Kidney capillary endothelial cell (primary cell): ENCODE data around the gene PRICKLE3.
A peak's percentile ranks its signal among the peaks of the same experiment; 100 is the strongest.
"Not testable (repeated sequence)": the region's sequence is repeated elsewhere in the genome, so short reads cannot be mapped to it uniquely, and the experiment has no call there.

Experiments used
- DNase-seq: peaks from one replicate; pipeline ENCODE4 v3.0.0-alpha.2; 2018; ENCODE audit warnings: low spot score

PRICKLE3 gene

DNA sequence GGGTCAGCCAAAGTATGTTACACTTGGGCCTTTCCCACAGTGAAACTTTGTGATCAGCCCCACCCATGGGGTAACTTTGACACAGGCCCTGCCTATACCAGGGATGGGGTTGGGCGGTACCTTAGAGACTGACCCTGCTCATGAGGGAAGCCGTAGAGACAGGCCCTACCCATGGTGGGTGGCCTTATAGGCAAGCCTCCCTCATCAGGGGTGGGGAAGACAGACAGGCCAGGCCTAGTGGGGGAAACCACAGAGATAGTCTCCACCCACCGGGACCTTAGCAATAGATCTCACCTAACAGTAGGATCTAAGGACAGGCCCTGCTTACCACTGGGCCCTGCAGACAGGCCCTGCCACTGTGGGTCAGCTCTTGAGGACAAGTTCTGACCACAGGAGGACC is 7.6 kb downstream of the PRICKLE3 start:
- no peak for DNase-seq

DNA sequence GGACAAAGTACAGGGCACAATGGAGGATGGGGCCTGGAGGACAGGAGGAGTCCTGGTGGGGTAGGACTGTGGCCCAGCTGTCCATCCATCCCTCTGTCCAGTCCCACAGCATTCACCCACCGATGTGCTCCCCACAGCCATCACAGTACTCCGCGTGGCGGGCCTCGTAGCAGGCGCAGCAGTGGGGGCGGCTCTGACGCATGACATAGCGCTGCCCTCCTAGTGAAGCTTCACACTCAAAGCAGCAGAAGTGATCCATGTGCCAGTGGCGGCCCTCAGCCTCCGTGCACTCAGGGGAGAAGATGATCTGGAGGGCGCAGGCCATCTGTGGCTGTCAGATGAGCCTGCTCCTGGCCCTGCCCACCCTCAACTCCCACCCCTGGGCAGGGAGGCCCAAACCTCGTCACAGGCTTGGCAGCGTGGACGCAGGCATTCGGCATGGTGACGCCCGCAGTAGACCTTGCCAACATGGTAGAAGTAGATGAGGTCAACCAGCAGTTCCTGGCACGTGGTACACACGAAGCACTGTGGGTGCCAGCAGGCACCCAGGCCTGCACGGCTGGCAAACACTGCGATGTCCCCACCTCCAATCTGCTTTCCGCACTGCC is 8.2 kb downstream of the PRICKLE3 start:
- no peak for DNase-seq

DNA sequence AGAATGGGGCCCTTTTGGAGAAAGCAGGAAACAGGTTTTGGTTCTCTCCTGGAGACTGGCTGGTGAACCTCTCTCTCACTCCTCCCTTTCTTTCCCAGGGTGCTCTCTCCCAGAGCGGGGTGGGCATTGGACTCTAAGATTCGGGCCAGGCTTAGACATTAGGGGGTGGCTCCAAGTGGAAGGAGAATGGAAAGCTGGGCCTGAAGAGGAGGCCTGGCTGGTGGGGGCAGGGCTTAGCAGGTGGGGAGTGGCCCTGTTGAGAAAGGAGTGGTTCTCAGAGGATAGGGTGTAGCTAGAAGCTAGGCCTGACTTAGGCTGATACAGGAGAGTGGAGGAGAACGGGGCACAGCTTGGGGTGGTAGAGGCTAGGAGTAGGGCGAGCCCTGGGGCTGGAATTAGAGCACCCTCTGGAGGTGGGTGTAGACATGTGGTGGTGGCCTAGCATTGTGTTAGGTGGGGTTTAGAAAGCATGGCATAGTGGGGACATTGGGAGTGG is 8.8 kb downstream of the PRICKLE3 start:
- no peak for DNase-seq

DNA sequence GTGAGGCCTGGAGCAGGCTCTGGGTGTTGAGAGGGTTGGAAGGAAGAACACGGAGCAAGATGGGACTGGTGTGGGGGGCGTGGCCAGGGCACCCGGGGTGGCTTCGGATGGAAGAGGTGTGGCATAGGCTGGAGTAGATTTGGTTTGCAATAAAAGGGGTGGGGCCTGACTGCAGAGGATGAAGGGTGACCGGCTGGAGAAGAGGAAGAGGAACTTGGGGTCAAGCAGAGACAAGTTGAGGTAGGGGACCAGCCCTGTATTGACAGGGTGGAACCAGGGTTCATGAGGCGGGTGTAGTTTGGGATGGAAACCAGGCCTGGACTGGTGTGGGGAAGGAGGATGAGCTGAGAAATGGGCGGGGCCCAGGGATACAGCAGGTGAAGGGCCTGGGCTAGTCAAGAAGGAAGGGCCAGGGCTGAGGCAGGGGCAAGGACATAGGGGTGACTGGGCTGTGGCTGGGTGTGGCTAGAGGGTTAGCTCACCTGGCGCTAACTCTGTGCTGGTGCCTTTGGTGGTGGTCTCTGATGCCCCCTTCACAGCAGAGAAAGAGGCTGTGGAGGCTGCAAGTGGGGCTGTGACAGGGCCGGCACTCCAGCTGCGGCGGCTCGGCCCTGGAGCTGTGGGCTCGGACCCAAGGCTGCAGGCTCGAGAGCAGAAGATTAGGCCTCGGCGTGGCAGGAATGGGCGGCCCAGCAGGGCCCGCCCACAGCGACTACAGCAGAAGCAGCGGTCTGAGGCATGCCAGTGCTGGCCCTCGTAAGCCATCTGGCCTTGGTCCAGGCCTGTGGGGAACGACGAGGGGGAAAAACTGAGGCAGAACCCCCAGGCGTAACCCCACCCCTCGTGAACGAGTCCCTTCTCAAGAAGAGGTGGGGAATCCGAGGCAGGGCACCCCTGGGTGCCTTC is 9.5 kb downstream of the PRICKLE3 start:
- no peak for DNase-seq

DNA sequence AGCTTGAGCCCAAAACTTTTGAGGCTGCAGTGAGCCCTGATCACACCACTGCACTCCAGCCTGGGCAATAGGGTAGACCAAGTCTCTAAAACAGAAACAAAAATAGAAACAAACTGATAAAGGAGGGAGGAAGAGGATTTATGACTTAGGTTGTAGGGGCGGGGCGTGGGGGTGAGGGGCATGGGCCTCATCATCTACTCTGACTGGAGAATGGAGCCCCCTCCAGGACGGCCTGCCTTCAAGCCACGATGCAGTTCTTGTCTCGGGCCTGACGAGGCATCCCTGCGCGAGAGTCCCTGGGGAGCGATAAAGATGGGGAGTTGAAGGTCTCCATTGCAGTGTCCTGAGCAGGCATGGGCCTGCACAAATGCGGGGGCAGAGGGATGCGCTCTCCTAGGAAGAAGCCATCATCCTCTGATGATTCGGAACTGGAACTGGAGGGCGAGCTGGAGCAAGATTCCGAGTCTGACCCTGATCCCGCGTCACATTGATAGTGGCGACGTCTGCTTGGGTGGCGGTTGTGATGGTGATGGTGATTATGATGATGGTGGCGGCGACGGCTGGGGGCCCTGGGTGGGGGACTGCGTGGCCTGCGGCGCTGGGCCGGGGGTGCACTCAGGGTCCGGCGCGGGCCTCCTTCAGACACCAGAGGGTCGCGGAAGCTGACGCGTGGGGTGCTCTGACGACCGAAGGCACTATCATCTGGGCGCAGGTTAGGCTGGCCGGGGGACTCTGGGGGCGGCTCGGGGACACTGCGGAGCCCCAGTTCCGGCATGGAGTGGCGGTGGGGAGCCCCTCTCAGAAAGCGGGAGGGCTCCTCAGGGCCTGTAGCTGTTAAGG is 10.5 kb downstream of the PRICKLE3 start:
- no peak for DNase-seq

DNA sequence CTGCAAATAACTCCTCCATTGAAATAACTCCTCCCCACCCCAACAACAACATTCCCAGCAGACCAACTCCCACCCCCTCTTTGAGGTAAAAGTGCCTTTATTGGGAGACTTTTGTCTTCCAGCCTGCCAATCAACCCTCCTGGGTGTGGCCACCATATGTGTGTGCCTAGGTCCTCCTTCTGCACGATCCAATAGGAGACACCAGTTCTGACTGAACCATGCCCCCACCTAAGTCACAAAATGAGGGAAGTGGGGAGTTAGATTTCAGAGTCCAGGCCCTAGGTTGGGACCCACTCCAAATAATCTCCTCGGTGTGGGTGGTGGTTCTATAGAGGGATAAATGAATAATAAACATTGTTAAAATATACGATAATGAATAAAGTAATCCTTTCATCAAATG is 11.4 kb downstream of the PRICKLE3 start:
- DNase-seq, result no peak

DNA sequence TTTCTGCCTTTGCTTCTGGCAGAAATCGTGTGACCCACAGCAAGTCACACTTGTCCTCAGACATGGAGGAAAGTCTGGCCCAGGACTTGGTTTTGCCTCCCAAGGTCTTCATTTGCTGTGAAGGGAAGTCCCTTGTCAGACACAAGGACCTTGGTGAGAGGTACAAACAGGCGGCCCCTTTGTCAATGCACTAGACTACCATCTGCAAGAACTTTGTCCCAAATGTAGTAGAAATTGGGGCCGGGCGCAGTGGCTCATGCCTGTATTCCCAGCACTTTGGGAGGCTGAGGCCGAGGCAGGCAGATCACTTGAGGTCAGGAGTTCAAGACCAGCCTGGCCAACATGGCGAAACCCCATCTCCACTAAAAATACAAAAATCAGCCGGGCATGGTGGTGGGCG is 12.6 kb downstream of the PRICKLE3 start:
- not testable (repeated sequence) for DNase-seq

DNA sequence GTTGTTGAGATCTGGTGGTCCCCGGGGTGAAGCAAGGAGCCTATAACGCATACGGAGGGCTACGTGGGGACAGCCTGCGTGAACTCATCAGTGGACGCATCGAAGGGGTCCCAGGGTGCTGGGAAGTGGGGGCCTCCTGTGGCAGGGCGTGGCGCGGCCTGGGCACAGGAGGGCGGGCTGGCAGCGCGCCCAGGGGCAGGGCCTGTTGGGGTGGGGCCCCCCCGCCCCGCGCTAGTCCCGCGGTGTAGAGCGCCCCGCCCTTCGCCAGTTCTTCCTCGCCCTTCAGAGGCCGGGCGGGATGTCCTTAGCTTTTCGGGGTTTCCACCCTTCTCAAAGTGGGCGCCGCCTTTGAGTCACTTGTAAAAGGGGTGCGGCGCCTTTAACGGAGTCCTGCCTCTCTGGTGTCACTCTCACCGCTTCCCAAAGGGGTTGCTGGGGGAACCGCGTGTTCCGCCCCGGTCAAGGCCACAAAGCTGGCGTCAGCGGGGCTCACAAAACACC is 13.8 kb downstream of the PRICKLE3 start:
- DNase-seq, result no peak

DNA sequence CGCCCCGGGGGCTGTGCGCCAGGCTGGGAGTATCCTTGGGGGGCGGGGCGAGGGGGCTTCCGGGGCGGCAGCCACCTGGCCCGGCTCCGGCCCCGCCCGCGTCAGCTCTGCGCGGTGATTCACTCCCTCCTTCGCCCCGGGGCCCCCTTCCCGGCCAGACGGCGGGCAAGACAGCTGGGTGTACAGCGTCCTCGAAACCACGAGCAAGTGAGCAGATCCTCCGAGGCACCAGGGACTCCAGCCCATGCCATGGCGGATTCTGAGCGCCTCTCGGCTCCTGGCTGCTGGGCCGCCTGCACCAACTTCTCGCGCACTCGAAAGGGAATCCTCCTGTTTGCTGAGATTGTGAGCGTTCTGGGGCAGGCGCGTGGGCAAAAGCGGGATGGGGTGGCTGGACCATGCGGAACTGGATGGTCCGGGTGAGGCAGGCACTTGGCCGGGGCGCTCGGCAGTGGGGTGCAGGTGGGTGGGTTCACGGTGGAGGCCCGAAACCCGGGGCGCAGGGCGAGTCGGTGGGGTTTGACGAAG is 14.4 kb downstream of the PRICKLE3 start, which contains the start of gene PLP2:
Gene PLP2 (plus strand): TSS at position 147 of the 528 bp plus-strand sequence. CDS start 103 bp downstream, at position 250.
- no peak for DNase-seq

DNA sequence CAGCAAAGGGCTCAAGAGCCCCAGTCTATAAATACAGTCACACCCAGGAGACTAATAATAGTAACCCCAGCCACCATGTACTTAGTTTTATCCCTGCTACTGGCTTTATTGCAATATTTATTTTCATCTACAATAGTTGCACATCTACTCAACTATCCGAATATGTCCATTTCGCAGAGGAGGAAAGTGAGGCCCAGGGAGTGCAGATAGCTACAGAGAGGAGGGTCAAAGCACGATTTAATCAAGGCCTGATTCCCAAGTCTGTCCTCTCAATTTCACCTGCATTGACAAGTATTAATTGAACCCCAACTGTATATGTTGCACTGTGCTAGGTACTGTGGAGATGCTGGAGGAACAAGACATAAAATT is 18.4 kb downstream of the PRICKLE3 start:
- no peak for DNase-seq

DNA sequence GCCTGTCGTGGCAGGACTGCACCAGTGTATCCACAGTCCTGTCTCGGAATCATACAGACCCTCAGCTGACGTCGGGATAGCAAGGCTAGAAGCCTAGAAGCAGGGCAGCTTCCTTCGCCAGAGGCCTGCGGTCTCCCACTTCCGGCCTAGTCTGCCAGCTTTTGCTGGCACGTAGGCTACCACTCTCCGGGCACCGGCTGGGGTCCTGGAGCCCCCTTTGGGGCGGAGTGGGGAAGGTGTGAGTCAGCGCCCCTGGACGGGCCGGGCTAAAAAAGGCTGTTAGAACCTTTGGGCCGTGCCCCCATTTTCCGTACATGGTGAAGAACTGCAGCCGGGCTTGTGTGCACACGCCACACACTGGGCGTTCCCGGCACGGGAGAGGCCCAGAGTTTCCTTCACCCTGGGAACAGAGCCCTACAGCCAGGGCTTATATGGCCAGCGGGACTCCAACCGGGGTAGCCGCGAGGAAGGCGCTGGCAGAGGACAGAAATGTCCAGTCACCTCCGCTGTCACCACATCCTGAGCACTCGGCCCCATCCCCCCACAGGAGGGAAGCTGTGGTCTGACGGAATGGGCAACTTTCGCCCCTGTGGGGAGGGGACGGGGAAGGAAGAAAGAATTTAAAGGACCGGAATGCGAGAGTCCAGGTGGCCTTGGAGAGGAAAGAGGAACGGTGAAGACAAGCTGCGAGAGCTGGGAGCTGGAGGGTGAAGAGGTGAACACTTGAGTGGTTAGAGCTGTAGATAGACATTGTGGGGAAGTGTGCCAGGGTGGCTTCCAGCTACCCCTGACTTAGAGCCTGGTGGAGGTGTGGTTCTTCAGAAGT is 19.0 kb downstream of the PRICKLE3 start:
- DNase-seq, result peak; percentile 42

DNA sequence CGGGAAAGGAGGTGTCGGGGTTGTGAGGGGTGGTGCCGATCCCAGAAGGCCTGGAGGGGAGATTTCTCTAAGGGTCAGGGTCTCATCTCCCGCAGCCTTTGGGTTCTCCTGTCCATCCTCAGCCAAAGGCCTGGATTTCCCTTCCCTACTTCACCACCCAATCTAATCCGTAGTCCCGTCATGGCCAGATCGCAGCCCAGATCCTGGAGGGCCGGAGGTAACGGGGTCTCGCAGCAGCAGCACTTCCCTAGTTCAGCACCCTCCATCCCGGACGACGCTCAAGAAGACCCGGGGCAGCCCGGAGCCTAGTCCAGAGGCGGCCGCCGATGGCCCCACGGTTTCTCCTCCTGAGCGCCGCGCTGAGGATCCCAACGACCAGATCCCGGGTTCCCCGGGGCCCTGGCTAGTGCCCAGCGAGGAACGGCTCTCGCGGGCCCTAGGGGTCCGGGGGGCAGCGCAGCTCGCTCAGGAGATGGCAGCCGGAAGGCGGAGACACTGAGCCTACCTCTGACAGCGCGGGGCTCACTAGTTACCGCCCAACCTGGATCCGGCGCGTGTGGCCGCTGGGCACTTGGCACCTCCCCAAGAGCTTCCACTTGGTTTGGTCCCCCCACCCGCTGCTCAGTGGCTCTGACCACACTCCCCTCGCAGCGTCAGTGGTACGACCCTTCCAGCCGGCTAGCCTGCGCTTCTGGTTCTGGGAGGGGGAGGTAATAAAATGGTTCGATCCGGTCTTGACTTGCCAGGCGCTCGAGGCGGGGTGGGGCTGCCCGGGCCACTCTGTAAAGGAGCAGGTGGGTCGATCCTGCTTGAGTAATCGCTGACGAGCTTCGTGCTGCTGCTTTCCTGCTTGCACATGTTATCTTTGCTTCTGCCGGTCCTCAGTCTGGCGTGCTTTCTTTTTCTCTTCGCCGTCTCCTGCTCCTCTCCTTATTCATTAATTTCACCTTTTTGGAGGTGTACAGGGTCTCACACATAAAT is 20.0 kb downstream of the PRICKLE3 start:
- peak; percentile 52 for DNase-seq

DNA sequence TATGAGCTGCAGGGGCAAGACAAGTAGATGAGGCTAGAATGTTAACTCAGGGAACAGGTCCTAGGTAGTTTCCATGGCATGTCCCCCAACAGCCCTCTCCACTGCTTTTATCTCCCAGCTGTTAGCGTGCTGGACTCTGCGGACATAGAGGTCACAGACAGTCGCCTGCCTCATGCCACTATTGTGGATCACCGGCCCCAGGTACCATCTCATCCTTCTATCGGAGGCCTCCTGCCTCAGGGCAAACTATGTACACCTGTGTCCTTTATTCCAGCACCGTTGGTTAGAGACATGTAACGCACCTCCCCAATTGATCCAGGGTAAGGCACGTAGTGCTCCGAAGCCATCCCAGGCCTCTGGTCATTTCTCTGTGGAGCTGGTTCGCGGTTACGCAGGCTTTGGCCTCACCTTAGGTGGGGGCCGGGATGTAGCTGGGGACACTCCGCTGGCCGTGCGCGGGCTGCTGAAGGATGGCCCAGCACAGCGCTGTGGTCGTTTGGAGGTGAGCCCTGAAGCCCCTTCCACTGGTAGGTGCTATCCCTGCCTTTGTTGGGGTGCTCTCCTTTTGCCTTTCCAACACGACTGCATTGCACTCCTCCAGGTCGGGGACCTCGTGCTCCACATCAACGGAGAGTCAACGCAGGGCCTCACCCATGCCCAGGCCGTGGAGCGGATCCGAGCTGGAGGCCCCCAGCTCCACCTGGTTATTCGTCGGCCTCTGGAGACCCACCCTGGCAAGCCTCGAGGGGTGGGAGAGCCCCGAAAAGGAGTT is 21.4 kb downstream of the PRICKLE3 start:
- DNase-seq, result no peak

DNA sequence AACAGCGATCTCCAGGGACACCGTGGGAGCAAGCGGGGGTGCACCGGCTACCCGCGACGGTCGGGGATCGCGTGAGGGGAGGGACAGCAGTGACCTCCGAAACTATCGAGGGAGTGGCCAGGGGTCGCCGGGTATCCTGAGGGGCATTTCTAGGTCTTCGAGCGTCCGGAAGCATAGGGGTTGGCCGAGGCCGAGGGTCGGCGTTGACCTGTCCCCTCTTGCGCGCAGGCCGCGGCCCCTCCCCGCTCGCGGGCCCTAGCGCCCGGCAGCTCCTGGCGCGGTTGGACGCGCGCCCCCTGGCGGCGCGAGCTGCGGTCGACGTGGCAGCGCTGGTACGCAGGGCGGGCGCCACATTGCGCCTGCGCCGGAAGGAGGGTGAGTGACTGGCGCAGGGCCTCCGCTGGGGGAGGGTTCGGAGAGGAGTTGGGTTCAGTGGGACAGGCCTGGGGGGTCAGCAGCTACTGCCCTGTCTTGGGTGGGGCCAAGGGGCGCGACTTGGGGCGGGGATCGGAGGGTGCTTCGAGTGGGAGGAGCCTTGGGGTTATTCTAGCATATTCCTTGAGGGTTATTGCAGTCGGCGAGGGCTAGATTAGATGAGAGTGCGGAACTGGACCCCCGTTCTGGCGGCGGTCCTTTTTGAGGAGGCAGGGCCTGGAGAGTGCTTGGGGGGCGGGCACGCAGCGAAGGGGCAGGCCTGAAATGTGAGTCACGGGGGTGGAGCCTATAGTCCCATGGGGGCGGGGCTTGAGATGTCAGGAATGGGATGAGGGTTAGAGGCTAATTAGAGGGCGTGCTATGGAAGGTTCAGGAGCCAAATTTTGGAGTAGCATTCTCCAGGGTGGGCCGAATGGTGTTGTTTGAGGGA is 22.4 kb downstream of the PRICKLE3 start:
- DNase-seq, result peak; percentile 66

DNA sequence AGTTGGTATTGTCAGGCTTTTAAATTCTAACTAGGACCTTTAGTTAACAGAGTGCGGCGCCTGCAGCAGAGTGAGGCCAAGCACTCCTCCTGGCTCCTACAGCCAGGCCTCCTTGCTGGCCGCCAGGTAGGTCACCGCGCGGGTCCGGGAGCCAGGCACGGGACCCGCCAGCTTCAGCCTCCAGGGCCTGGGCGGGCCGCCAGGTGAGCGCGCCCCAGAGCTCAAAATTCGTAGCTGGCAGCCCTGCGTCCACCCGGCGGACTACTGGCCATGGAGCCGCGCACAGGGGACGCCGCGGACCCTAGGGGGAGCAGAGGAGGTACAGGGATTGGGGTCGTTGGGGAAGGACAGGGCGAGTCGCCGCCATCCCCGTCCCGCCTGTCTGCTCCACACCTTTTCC is 23.6 kb downstream of the PRICKLE3 start, which contains the start of gene MAGIX:
Gene MAGIX (plus strand): TSS at position 139 of the 400 bp plus-strand sequence. CDS start 132 bp downstream, at position 271.
- DNase-seq, result no peak

DNA sequence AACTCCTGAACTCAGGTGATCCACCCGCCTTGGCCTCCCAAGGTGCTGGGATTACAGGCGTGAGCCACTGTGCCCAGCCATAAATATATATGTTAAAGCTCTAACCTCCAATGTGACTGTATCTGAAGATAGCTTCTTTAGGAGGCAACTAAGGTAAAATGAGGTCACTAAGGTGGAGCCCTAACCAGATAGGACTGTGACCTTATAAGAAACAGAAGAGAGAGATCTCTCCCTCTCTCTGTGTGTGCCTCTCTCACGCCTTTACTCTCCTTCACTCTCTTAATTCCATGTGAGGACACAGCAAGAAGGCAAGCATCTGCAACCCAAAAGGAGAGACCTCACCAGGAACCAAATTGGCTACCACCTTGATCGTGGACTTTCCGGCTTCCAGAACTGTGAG is 24.5 kb downstream of the PRICKLE3 start:
- no peak for DNase-seq

DNA sequence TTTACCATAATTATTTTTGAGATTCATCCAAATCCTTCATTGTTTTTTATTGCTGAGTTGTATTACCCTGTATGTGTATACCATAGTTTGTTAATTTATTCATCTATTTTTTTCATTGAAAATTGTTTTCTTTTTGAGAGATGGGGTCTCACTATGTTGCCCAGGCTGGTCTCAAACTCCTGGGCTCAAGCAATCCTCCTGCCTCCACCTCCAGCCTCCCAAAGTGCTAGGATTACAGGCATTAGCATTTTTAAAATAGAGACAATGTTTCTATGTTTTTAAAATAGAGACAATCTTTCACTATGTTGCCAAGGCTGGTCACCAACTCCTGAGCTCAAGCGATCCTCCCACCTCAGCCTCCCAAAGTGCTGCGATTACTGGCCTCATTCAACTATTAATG is 25.3 kb downstream of the PRICKLE3 start:
- no peak for DNase-seq

DNA sequence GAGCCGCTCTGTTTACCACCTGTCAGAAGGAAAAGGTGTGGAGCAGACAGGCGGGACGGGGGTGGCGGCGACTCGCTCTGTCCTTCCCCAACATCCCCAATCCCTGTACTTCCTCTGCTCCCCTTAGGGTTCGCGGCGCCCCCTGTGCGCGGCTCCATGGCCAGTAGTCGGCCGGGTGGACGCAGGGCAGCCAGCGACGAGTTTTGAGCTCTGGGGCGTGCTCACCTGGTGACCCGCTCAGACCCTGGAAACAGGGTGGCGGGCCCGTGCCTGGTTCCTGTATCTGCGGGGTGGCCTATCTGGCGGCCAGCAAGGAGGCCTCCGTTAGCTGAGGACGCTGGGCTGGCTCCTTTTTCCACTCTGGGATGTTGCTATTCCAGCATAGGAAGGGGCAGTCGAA is 29.0 kb downstream of the PRICKLE3 start:
- no peak for DNase-seq
